Measurements from ENCODE around the gene PDE4D. TPM values are rescaled to one million over a fixed set of nuclear protein-coding genes. Genes with fewer than 3 reads are reported as not detected.

Gene PDE4D
- total RNA-seq, 4 donors from 2014 or later: 35.0 to 121 (median 63.4) TPM

DNA sequence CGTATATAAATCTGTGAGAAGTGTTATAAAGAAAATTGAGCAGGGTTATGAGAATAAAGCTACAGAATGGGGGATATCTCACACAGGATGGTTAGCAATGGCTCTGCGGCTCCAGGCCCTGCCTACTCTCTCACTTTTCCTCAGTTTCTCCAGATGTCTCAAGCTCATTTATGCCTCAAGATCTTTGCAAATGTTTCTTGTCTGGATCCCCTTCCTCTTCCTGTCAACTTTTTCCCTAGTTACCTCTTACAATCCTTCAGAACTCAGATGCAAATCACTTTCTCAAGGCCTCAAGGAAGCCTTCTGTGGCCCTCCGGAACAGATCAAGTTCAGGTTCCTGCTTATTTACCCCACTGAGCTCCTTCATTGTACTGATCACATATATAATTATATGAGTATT is 924.3 kb downstream of the PDE4D start:
- no peak for ATAC-seq

GRCh38 chr5:58968350-58968749 is 925.2 kb downstream of the PDE4D start:
- no peak for ATAC-seq

More for the DNA sequence above, 924.3 kb downstream of the PDE4D start:
- H3K4me1 ChIP-seq: no peaks in the 10 kb centered on the region
- H3K27me3 ChIP-seq: no peaks in the 10 kb centered on the region
- H3K27ac ChIP-seq: no peak overlapping the region
- no peaks in the 10 kb centered on the region for H3K9me3 ChIP-seq
- H3K36me3 ChIP-seq: peaks cover 0 to 12% of the 10 kb centered on the region in 2 donors
- no peak overlapping the region for H3K4me3 ChIP-seq
- TF ChIP-seq POLR2A (IDR thresholded peaks at IDR 0.05): no peak
- TF ChIP-seq POLR2AphosphoS5 (IDR thresholded peaks at IDR 0.05): no peak
- no peak for TF ChIP-seq EP300 (IDR thresholded peaks at IDR 0.05)
- TF ChIP-seq CTCF (IDR thresholded peaks at IDR 0.05): no peak
- WGBS, 2 donors (ENCODE audit: low coverage in 1 of 2): 86 to 88% methylated on average over 3 of the region's 3 CpGs

DNA sequence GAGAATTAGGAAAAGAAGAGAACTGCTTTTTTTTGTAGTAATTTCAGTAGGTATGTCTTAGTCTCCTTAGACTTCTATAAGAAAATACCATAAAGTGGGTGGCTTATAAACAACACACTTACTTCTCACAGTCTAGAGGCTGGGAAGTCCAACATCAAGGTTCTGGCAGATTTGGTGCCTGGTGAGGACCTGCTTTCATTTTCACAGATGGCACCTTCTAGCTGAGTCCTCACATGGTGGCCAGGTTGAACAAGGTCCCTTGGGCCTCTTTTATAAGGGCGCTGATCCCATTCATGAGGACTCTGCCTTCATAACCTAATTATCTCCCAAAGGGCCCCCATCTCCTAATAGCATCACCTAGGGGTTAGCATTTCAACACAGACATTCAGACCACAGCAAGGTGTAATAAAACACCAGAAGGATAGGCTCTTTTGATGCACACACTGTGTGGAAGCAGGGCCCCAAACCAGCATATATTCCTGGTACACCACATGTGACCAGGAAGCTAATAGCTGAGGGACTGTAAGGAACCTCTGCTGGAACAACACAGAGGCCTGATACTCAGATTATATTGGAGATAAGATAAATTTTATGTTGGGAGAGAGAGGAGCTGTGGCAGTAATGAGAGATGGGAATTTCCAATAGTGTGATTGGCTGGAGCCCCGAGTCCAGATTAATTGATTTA is 925.8 kb downstream of the PDE4D start:
- Histone ChIP-seq H3K27me3 (no peaks in the 10 kb centered on the region), H3K4me3 (no peak overlapping the region), H3K27ac (no peak overlapping the region), H3K4me1 (no peaks in the 10 kb centered on the region), H3K9me3 (no peaks in the 10 kb centered on the region), H3K36me3 (no peaks in the 10 kb centered on the region)
- TF ChIP-seq CTCF (IDR thresholded peaks at IDR 0.05) (no peak), POLR2A (IDR thresholded peaks at IDR 0.05) (no peak)
- 75 to 95% methylated on average over 1 to 2 of the region's 2 CpGs for WGBS, 2 donors (ENCODE audit: low coverage in 1 of 2)
- no peak for ATAC-seq

More at GRCh38 chr5:58968350-58968749, 925.2 kb downstream of the PDE4D start:
- H3K27ac ChIP-seq: no peak overlapping the region
- no peaks in the 10 kb centered on the region for H3K4me1 ChIP-seq
- H3K36me3 ChIP-seq: peaks cover 0 to 3% of the 10 kb centered on the region in 2 donors
- whole genome bisulfite sequencing, 2 donors (ENCODE audit: low coverage in 1 of 2): 73 to 78% methylated on average over 1 to 2 of the region's 3 CpGs
- TF ChIP-seq EP300 (IDR thresholded peaks at IDR 0.05): no peak
- TF ChIP-seq POLR2AphosphoS5 (IDR thresholded peaks at IDR 0.05): no peak
- no peak for TF ChIP-seq CTCF (IDR thresholded peaks at IDR 0.05)
- TF ChIP-seq POLR2A (IDR thresholded peaks at IDR 0.05): no peak
- H3K4me3 ChIP-seq: no peak overlapping the region
- H3K9me3 ChIP-seq: no peaks in the 10 kb centered on the region
- no peaks in the 10 kb centered on the region for H3K27me3 ChIP-seq

DNA sequence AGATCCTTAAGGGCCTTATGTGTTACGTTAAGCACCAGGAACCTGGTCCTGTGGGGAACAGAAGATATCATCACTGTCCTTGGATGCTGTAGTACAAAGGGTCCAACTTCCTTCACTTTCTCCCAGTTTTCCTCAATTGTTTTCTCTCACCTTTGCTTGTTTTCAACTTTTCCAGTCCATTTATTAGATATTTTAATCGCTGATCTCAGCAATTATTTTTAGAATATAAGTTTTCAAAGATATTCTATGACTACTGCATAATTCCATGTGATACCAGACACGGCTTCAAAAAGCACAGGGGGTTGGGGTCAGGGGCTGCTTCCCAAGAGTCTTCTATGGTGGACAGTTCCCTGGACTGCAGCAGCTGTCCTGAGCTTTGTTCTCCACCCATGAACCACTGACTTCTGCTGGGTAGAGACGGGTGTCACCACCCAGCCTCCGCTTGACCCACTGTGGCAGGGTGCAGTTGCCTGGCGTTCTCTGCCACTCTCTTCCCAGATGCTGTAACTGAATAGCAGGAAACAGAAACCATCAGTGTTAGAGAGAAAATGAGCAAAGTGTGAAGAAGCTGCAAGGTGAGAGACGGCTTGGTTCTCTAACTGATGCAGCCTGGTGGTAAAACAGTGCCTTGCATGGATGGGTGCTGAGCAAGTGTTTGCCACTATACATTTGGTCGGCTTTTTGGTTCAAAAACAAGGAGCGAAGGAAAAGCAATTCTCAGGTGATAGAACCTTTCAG is 927.7 kb downstream of the PDE4D start:
- 88 to 96% methylated on average over 2 to 5 of the region's 9 CpGs for WGBS, 2 donors (ENCODE audit: low coverage in 1 of 2)
- H3K9me3 ChIP-seq: no peaks in the 10 kb centered on the region
- no peak overlapping the region for H3K4me3 ChIP-seq
- no peak overlapping the region for H3K27ac ChIP-seq
- no peaks in the 10 kb centered on the region for H3K36me3 ChIP-seq
- no peak for TF ChIP-seq POLR2AphosphoS5 (IDR thresholded peaks at IDR 0.05)
- no peak for TF ChIP-seq POLR2A (IDR thresholded peaks at IDR 0.05)
- TF ChIP-seq CTCF (IDR thresholded peaks at IDR 0.05): no peak
- no peak for TF ChIP-seq EP300 (IDR thresholded peaks at IDR 0.05)
- H3K27me3 ChIP-seq: no peaks in the 10 kb centered on the region
- H3K4me1 ChIP-seq: no peaks in the 10 kb centered on the region
- ATAC-seq: no peak

- WGBS, 2 donors (ENCODE audit: low coverage in 1 of 2): 100% methylated on average over 1 of the region's 1 CpG
- no peak for ATAC-seq
- H3K36me3 ChIP-seq: no peaks in the 10 kb centered on the region
- H3K9me3 ChIP-seq: no peaks in the 10 kb centered on the region
- no peak for TF ChIP-seq EP300 (IDR thresholded peaks at IDR 0.05)
- no peak for TF ChIP-seq POLR2A (IDR thresholded peaks at IDR 0.05)
- no peak for TF ChIP-seq CTCF (IDR thresholded peaks at IDR 0.05)
- no peak for TF ChIP-seq POLR2AphosphoS5 (IDR thresholded peaks at IDR 0.05)
- peaks cover 5% of the 10 kb centered on the region for H3K27me3 ChIP-seq
- H3K4me1 ChIP-seq: no peaks in the 10 kb centered on the region
- H3K4me3 ChIP-seq: no peak overlapping the region
- no peak overlapping the region for H3K27ac ChIP-seq
Observed at GRCh38 chr5:58963821-58964220, 929.7 kb downstream of the PDE4D start.
